Peyer's patch (tissue), 4 donors: ENCODE measurements around the gene RBM19.

ENCODE experiments used
- CTCF ChIP-seq, 6 experiments: fragments of 450-650 bp in 4 of 6; fragments of 200-600 bp in 2 of 6; sonication (generic) in 1 of 6; IDR thresholded peaks; one replicate each; pipeline ENCODE4 v1.5.1; 2017 to 2019; ENCODE audit warnings: antibody characterized with exemption in 6 of 6, mild to moderate bottlenecking in 3 of 6, moderate library complexity in 1 of 6
- POLR2A ChIP-seq, 2 donors: fragments of 450-650 bp; IDR thresholded peaks; one replicate each; pipeline ENCODE4 v1.5.1; 2017; ENCODE audit warnings: antibody characterized with exemption in 2 of 2, mild to moderate bottlenecking in 2 of 2, moderate library complexity in 2 of 2

- TF ChIP-seq POLR2A (IDR thresholded peaks at IDR 0.05) (no peak), CTCF (IDR thresholded peaks at IDR 0.05) (no peak)
Observed at GRCh38 chr12:113837528-113838296, 128.4 kb downstream of the RBM19 start.
